Measurements from ENCODE around the gene TRAF3IP1.

The TRAF3IP1 gene

GRCh38 chr2:238286551-238286950 lies 33.8 kb upstream of the TRAF3IP1 start:
- Histone ChIP-seq H3K9ac (ENCODE audit: low read depth, low read length, poor library complexity) (no peak overlapping the region), H4K91ac (ENCODE audit: low read depth, low read length, poor library complexity) (no peak overlapping the region), H2BK120ac (ENCODE audit: low read depth, low read length) (no peak overlapping the region), H3K4me2 (ENCODE audit: insufficient read depth, low read length, poor library complexity, severe bottlenecking) (no peak overlapping the region), H3K79me1 (ENCODE audit: low read depth, low read length) (peaks cover 1% of the 10 kb centered on the region), H2BK5ac (ENCODE audit: low read length) (no peak overlapping the region), H3K4me1 (ENCODE audit: control insufficient read depth in 2 of 2, insufficient read depth in 1 of 2, low read depth in 1 of 2, low read length in 2 of 2) (peaks cover 35 to 43% of the 10 kb centered on the region in 2 donors), H3K27me3 (ENCODE audit: control insufficient read depth in 3 of 3, insufficient read depth in 3 of 3, low read depth in 1 of 3, low read length in 3 of 3) (no peaks in the 10 kb centered on the region), H3K9me3 (replicated peaks in 1 of 2; ENCODE audit: control insufficient read depth in 2 of 2, insufficient read depth in 1 of 2, low read depth in 1 of 2, low read length in 2 of 2) (no peaks in the 10 kb centered on the region), H3K23ac (ENCODE audit: low read depth, low read length, poor library complexity) (no peak overlapping the region), H3K4me3 (ENCODE audit: low read length in 2 of 2) (no peak overlapping the region), H3K4ac (ENCODE audit: low read length) (no peak overlapping the region), H2BK15ac (ENCODE audit: low read length) (no peak overlapping the region), H4K8ac (ENCODE audit: low read depth, low read length) (no peak overlapping the region), H3K27ac (replicated peaks; ENCODE audit: low read length) (no peak overlapping the region), H3K18ac (ENCODE audit: low read length) (no peak overlapping the region), H2AFZ (ENCODE audit: low read length) (no peak overlapping the region), H2AK5ac (ENCODE audit: low read depth, low read length) (no peak overlapping the region), H3K36me3 (replicated peaks in 1 of 2; ENCODE audit: control insufficient read depth in 2 of 2, insufficient read depth in 2 of 2, low read length in 2 of 2) (no peaks in the 10 kb centered on the region), H3K14ac (ENCODE audit: low read length) (no peak overlapping the region), H2BK12ac (ENCODE audit: low read length) (no peak overlapping the region)
- no peak for DNase-seq (ENCODE audit: low spot score)
- WGBS, 2 donors (ENCODE audit: extremely low coverage in 2 of 2, insufficient read length in 2 of 2, insufficient replicate concordance in 1 of 2): no CpG with 5 or more reads among the region's 7 CpGs

DNA sequence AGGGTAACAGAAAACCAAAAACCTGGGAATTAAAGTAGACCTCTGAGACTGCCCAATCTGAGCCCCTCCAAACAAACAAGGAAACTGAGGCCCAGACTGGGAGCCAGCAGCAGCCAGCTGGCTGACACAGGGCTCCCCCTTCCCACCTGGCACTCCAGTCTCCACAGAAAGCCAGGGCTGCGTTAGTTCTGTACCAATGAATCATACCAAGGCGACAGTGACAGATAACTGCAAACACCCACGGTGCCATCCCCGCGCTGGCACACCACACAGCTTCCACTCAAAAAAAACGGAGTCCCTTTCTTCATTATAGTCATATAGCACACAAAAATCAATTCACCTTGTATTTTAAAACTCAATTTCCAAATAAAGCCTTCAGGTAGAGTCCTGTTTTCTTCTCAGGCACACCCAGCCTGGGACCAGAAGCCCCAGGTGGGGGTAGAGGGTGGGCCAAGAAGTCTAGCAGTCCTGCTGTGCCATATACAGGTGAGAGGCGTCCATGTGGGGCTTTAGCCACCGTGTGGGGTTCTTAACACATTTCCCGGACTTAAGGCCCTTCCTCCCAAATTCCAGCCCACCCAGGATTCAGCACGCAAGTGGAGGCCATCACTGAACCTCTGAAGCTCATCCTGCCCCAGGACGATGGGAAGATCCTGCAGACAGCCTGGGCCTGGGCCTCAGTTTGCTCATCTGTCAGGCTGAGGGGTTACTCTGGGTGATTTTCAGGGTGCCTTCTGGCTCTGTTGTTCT lies 33.2 kb upstream of the TRAF3IP1 start:
- Histone ChIP-seq H2BK120ac (ENCODE audit: low read depth, low read length) (no peak overlapping the region), H3K23ac (ENCODE audit: low read depth, low read length, poor library complexity) (no peak overlapping the region), H3K9ac (ENCODE audit: low read depth, low read length, poor library complexity) (no peak overlapping the region), H3K4me2 (ENCODE audit: insufficient read depth, low read length, poor library complexity, severe bottlenecking) (peak overlapping the region; percentile 90), H4K91ac (ENCODE audit: low read depth, low read length, poor library complexity) (no peak overlapping the region), H2BK5ac (ENCODE audit: low read length) (no peak overlapping the region), H3K36me3 (replicated peaks in 1 of 2; ENCODE audit: control insufficient read depth in 2 of 2, insufficient read depth in 2 of 2, low read length in 2 of 2) (no peaks in the 10 kb centered on the region), H2AK5ac (ENCODE audit: low read depth, low read length) (peak overlapping the region; percentile 17), H3K4me3 (ENCODE audit: low read length in 2 of 2) (peak overlapping the region; percentile 86 to 90), H3K4ac (ENCODE audit: low read length) (no peak overlapping the region), H3K79me1 (ENCODE audit: low read depth, low read length) (no peaks in the 10 kb centered on the region), H3K4me1 (ENCODE audit: control insufficient read depth in 2 of 2, insufficient read depth in 1 of 2, low read depth in 1 of 2, low read length in 2 of 2) (peaks cover 35 to 43% of the 10 kb centered on the region in 2 donors), H2BK15ac (ENCODE audit: low read length) (no peak overlapping the region), H3K14ac (ENCODE audit: low read length) (no peak overlapping the region), H3K18ac (ENCODE audit: low read length) (no peak overlapping the region), H2BK12ac (ENCODE audit: low read length) (no peak overlapping the region), H3K27ac (replicated peaks; ENCODE audit: low read length) (no peak overlapping the region), H3K27me3 (ENCODE audit: control insufficient read depth in 3 of 3, insufficient read depth in 3 of 3, low read depth in 1 of 3, low read length in 3 of 3) (no peaks in the 10 kb centered on the region), H4K8ac (ENCODE audit: low read depth, low read length) (no peak overlapping the region), H3K9me3 (replicated peaks in 1 of 2; ENCODE audit: control insufficient read depth in 2 of 2, insufficient read depth in 1 of 2, low read depth in 1 of 2, low read length in 2 of 2) (no peaks in the 10 kb centered on the region), H2AFZ (ENCODE audit: low read length) (no peak overlapping the region)
- WGBS, 2 donors (ENCODE audit: extremely low coverage in 2 of 2, insufficient read length in 2 of 2, insufficient replicate concordance in 1 of 2): no CpG with 5 or more reads among the region's 11 CpGs
- DNase-seq (ENCODE audit: low spot score): no peak

GRCh38 chr2:238287737-238288649 lies 32.3 kb upstream of the TRAF3IP1 start, which contains the start of gene PER2:
TSS of gene PER2 (minus strand) at chr2:238288610. CDS start at chr2:238277936, 10,674 bp downstream.
- H3K79me1 ChIP-seq (ENCODE audit: low read depth, low read length): no peaks in the 10 kb centered on the region
- H3K27ac ChIP-seq (replicated peaks; ENCODE audit: low read length): peak within 1 kb of the TSS; percentile 67
- H2AK5ac ChIP-seq (ENCODE audit: low read depth, low read length): peak within 1 kb of the TSS; percentile 52
- peak within 1 kb of the TSS; percentile 83 for H3K14ac ChIP-seq (ENCODE audit: low read length)
- no peaks in the 10 kb centered on the region for H3K27me3 ChIP-seq (ENCODE audit: control insufficient read depth in 3 of 3, insufficient read depth in 3 of 3, low read depth in 1 of 3, low read length in 3 of 3)
- no peaks in the 10 kb centered on the region for H3K36me3 ChIP-seq (replicated peaks in 1 of 2; ENCODE audit: control insufficient read depth in 2 of 2, insufficient read depth in 2 of 2, low read length in 2 of 2)
- H3K23ac ChIP-seq (ENCODE audit: low read depth, low read length, poor library complexity): peak within 1 kb of the TSS; percentile 56
- peak within 1 kb of the TSS; percentile 65 for H3K18ac ChIP-seq (ENCODE audit: low read length)
- H2BK15ac ChIP-seq (ENCODE audit: low read length): no peak within 1 kb of the TSS
- H3K9me3 ChIP-seq (replicated peaks in 1 of 2; ENCODE audit: control insufficient read depth in 2 of 2, insufficient read depth in 1 of 2, low read depth in 1 of 2, low read length in 2 of 2): no peaks in the 10 kb centered on the region
- peak within 1 kb of the TSS; percentile 90 for H3K4me2 ChIP-seq (ENCODE audit: insufficient read depth, low read length, poor library complexity, severe bottlenecking)
- no peak within 1 kb of the TSS for H2BK120ac ChIP-seq (ENCODE audit: low read depth, low read length)
- peak within 1 kb of the TSS; percentile 94 for H3K9ac ChIP-seq (ENCODE audit: low read depth, low read length, poor library complexity)
- no peak within 1 kb of the TSS for H4K8ac ChIP-seq (ENCODE audit: low read depth, low read length)
- H2BK5ac ChIP-seq (ENCODE audit: low read length): no peak within 1 kb of the TSS
- peaks cover 35 to 43% of the 10 kb centered on the region in 2 donors for H3K4me1 ChIP-seq (ENCODE audit: control insufficient read depth in 2 of 2, insufficient read depth in 1 of 2, low read depth in 1 of 2, low read length in 2 of 2)
- no peak within 1 kb of the TSS for H2BK12ac ChIP-seq (ENCODE audit: low read length)
- no CpG with 5 or more reads among the region's 65 CpGs for WGBS, 2 donors (ENCODE audit: extremely low coverage in 2 of 2, insufficient read length in 2 of 2, insufficient replicate concordance in 1 of 2)
- H3K4me3 ChIP-seq (ENCODE audit: low read length in 2 of 2): peak within 1 kb of the TSS; percentile 86 to 90
- no peak for DNase-seq (ENCODE audit: low spot score)
- no peak within 1 kb of the TSS for H4K91ac ChIP-seq (ENCODE audit: low read depth, low read length, poor library complexity)
- peak within 1 kb of the TSS; percentile 95 for H2AFZ ChIP-seq (ENCODE audit: low read length)
- H3K4ac ChIP-seq (ENCODE audit: low read length): no peak within 1 kb of the TSS

Data from neuronal stem cell (in vitro differentiated cells).